PFSK-1 (cell line): Measurements from ENCODE around the gene AGMO.

Experiments used
- FOXP2 ChIP-seq: optimal IDR thresholded peaks from 2 replicates; pipeline ENCODE3; 2011; ENCODE audit warnings: borderline replicate concordance, control low read depth, inconsistent platforms; ENCODE audit not compliant: insufficient read depth; ENCODE audit errors: extremely low read length, extremely low read depth
- POLR2AphosphoS5 ChIP-seq: IDR thresholded peaks from 2 replicates; pipeline ENCODE4 v1.6.1; 2012; ENCODE audit warnings: low read depth, mild to moderate bottlenecking, control low read depth, low read length, moderate library complexity
- SIN3A ChIP-seq: IDR thresholded peaks from 2 replicates; pipeline ENCODE4 v1.6.1; 2012; ENCODE audit warnings: mild to moderate bottlenecking, low read length, moderate library complexity, borderline replicate concordance; ENCODE audit not compliant: insufficient read depth
- TAF1 ChIP-seq: IDR thresholded peaks from 2 replicates; pipeline ENCODE4 v1.6.1; 2012; ENCODE audit warnings: low read length, control low read depth, borderline replicate concordance; ENCODE audit not compliant: insufficient read depth
- TF ChIP-seq, protein P1 (sequence below), 2 experiments: IDR thresholded peaks; 2 replicates each; pipeline versions ENCODE4 v1.6.1 to v1.8.0; 2011 to 2012; ENCODE audit warnings: low read depth in 2 of 2, low read length in 2 of 2, control low read depth in 1 of 2, inconsistent platforms in 1 of 2, mild to moderate bottlenecking in 1 of 2, moderate library complexity in 1 of 2; ENCODE audit not compliant: insufficient read depth in 1 of 2

Gene AGMO

GRCh38 chr7:15582773-15583172 lies 21.0 kb upstream of the AGMO start:
- TF ChIP-seq, protein P1, sequence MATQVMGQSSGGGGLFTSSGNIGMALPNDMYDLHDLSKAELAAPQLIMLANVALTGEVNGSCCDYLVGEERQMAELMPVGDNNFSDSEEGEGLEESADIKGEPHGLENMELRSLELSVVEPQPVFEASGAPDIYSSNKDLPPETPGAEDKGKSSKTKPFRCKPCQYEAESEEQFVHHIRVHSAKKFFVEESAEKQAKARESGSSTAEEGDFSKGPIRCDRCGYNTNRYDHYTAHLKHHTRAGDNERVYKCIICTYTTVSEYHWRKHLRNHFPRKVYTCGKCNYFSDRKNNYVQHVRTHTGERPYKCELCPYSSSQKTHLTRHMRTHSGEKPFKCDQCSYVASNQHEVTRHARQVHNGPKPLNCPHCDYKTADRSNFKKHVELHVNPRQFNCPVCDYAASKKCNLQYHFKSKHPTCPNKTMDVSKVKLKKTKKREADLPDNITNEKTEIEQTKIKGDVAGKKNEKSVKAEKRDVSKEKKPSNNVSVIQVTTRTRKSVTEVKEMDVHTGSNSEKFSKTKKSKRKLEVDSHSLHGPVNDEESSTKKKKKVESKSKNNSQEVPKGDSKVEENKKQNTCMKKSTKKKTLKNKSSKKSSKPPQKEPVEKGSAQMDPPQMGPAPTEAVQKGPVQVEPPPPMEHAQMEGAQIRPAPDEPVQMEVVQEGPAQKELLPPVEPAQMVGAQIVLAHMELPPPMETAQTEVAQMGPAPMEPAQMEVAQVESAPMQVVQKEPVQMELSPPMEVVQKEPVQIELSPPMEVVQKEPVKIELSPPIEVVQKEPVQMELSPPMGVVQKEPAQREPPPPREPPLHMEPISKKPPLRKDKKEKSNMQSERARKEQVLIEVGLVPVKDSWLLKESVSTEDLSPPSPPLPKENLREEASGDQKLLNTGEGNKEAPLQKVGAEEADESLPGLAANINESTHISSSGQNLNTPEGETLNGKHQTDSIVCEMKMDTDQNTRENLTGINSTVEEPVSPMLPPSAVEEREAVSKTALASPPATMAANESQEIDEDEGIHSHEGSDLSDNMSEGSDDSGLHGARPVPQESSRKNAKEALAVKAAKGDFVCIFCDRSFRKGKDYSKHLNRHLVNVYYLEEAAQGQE (IDR thresholded peaks at IDR 0.05; ENCODE audit: insufficient read depth in 1 of 2, low read depth in 2 of 2, low read length in 2 of 2) = no peak
- no peak for TF ChIP-seq SIN3A
- no peak for TF ChIP-seq POLR2AphosphoS5
- TF ChIP-seq TAF1 = no peak
- TF ChIP-seq FOXP2 = no peak

DNA sequence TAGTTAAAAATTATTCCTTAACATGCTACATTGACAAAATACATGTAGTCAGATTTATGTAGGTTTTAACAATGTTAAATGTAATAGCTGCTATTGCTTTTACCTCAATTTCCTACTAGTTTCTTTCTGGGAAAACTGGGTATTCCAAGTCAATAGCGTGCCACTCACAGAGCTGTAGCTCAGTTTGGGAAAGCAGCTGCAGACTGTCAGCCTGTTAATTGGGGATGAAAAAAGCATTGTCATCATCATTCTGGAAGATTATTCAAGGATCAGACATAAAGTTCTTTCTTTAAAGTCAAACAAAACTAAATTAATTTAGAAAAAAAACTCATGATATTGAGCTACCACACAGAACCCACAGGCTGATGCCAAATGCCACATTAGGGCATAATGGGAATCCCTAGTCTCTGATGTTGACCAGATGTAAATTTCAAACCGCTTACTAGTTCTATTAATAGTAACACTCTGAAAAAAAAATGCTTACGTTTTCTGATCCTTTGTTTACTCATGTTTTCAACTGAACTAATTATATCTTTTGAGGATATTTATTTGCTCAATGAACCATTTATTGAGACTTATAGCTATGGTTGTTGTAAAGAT lies 19.6 kb upstream of the AGMO start:
- TF ChIP-seq POLR2AphosphoS5 (no peak), TAF1 (no peak), FOXP2 (no peak), SIN3A (no peak)
- TF ChIP-seq, protein P1 (IDR thresholded peaks at IDR 0.05; ENCODE audit: insufficient read depth in 1 of 2, low read depth in 2 of 2, low read length in 2 of 2) = no peak

- TF ChIP-seq SIN3A (no peak), TAF1 (no peak), FOXP2 (no peak)
Measured at GRCh38 chr7:15580604-15581351, 19.0 kb upstream of the AGMO start.

- TF ChIP-seq, protein P1 (IDR thresholded peaks at IDR 0.05; ENCODE audit: insufficient read depth in 1 of 2, low read depth in 2 of 2, low read length in 2 of 2) = no peak
- TF ChIP-seq TAF1 (no peak), SIN3A (no peak), FOXP2 (no peak), POLR2AphosphoS5 (no peak)
Measured at GRCh38 chr7:15577600-15577999, 15.8 kb upstream of the AGMO start.

DNA sequence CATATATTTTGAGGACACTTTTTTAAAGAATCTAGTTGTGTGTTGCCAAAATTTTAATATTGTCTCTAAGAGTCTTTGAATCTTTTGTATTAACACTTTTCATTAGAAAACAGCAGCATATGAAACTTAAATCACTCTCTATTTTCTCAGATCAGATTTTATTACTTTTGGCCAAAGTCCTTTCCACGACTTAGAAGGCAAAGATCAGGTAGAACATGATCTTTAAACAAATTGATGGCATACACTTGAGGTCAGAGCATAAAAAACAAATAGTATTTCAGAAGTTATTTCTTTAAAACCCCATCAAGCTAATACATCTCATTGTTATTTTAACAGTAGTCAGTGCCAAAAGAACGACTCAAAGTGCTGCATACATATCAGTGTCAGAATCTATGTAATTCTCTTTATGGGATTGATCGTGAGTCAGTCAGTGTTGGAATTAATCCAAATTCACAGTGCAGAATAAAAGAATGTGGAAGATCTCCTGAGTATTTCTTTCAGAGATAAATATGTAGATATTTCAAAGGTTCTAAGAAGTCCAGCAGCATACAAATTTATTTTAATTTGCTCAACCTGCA lies 9.6 kb upstream of the AGMO start:
- TF ChIP-seq, protein P1 (IDR thresholded peaks at IDR 0.05; ENCODE audit: insufficient read depth in 1 of 2, low read depth in 2 of 2, low read length in 2 of 2) = no peak
- TF ChIP-seq FOXP2 (no peak), TAF1 (no peak), SIN3A (no peak), POLR2AphosphoS5 (no peak)
